ENCODE data around the gene SUN2.

GRCh38 chr22:38750104-38750503, 5.7 kb downstream of the SUN2 start:
- TF ChIP-seq CTCF (IDR thresholded peaks at IDR 0.05; ENCODE audit: poor library complexity, severe bottlenecking): no peak
- TF ChIP-seq TAF1 (IDR thresholded peaks at IDR 0.05; ENCODE audit: low read depth): no peak
- no peak for TF ChIP-seq EP300 (conservative IDR thresholded peaks at IDR 0.05; ENCODE audit: poor library complexity, severe bottlenecking)
- no peak for TF ChIP-seq SMC3 (conservative IDR thresholded peaks at IDR 0.05; ENCODE audit: poor library complexity)
- TF ChIP-seq RAD21 (conservative IDR thresholded peaks at IDR 0.05): no peak
- no peak for TF ChIP-seq POLR2AphosphoS5 (IDR thresholded peaks at IDR 0.05)
- TF ChIP-seq MXI1 (conservative IDR thresholded peaks at IDR 0.05; ENCODE audit: poor library complexity, severe bottlenecking): no peak

Measured in neural cell (in vitro differentiated cells).